ENCODE data around the gene SLC22A15.
A peak's percentile ranks its signal among the peaks of the same experiment; 100 is the strongest.
"Not testable (repeated sequence)": the region's sequence is repeated elsewhere in the genome, so short reads cannot be mapped to it uniquely, and the experiment has no call there.

The SLC22A15 gene

DNA sequence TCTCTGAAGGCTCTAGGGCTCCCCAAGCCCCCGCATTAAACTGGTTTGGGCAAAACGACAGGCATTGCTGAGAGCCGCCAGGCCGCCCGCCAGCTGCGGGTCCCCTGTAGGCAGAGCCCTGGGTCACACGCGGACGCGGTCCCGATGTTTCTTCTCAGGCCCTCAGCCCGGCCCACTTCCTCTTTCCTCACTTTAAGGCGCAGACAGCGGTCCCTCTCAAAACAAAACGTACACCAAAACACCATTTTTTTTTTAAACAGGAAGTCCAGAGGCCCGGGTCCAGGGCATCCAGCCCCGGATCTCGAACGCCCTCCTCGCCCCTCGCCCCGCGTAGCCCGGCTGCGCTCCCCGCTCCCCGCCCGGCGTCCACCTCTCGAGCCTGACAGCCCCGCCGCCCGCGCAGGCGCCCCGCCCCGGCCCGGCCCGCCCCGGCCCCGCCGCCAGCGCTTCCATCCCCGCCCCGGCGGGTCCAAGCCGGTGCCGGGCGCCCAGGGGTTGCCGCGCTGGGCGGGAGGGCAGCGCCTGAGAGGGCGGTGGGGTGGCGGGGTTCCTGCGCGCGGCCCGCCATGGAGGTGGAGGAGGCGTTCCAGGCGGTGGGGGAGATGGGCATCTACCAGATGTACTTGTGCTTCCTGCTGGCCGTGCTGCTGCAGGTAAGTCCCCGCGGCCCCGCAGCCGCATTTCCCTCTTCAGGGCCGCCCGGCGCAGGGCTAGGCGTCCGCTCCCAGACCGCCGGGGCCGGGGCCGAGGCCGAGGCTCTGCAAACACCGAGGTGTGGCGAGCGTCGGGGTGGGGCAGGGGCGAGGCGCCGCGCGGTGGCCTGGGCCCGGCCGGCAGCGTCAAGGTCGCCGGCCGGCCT, at the start of gene SLC22A15:
Gene SLC22A15 (plus strand): TSS at position 452 of the 859 bp plus-strand sequence. CDS start 115 bp downstream, at position 567.
- DNase-seq: peak; percentile 91

DNA sequence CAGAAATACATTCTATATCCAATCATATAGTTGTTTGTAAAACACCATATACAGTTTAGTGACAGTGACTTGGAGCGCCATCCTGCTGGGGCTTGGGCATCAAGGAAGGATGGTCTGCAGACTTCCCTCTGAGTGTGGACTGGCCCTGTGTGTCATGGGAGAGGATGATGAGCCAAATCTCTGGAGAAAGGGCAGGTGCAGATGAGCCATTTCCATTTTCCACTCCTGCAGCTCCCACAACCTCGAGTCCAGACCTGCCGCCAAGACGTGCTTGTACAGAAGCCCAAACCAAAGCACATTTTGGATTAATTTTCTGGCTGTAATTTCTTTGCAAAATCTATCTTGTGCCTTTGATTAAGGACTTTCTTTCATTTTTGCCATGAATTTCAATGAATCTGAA, 48.3 kb upstream of the SLC22A15 start:
- DNase-seq: no peak

DNA sequence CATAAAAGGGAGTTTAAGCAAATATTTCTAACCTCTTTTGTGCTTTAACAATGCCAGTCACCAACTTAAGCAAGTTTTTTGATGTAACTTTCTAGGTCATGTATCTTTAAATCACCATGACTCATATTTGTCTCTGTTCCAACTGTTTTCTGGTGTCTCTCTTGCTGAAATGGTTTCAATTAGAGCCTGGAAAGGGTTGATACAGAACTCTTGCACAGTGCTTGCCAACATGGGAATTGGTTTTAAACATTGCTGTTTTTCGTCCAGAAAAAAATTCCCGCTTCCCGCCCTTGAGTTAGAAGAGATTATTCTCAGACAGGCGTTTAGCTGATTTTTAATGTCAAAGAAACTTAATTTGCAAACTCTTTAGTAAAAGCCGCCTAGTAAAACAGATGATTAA, 46.4 kb upstream of the SLC22A15 start:
- no peak for DNase-seq

DNA sequence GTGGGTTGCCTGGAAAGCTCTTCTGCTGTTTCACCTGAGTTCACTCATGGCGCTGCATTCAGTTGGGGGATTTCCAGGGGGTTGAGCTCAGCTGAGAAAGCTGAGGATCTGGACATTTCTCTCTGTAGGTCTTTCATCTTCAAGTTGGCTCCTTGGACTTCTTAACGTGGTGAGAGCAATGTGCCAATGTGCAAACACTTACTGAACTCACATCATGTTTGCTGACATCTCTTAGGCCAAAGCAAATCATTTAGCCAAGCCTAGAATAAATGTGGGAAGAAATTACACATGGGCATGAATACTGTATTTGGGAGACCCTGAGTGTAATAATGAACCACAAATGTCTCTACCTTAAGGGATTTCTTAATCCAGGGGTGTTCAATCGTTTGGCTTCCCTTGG, 42.7 kb upstream of the SLC22A15 start:
- no peak for DNase-seq

DNA sequence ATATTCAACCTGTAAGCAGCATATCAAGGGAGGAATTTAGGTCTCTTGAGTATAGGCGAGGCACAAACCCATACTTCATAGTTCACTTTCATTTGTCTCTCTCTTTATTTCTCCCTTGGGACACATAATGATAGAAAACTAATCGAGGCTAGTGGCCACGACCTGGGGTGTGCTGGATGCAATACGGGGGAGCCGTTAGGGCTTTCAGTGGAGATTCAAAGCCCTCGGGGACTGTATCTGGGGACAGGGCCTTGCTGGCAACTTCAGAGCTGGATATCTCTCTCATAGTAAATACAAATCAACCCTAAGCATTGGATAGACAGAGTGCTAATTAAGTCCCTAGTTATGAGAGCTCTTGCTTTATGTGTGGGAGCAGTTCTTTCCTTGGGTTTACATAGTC, 36.9 kb upstream of the SLC22A15 start:
- DNase-seq: no peak

DNA sequence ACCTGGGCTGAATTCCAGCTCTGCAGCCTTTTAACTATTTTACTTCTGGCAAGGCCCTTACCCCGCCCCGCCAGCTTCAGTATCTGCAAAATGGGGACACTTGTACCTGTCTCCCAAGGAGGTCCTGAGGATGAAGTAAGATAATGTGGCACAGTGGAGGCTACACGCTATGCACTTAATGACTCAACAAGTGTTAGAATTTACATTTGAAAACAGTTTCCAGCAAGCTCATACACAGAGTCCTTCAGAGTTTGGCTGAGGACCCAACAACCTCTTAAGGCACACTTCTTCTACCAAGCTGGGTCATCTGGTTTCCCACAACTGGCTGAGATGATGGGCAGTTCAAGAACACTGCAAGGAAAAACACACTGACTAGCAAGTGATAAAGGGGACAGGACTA, 30.2 kb upstream of the SLC22A15 start:
- DNase-seq: no peak

DNA sequence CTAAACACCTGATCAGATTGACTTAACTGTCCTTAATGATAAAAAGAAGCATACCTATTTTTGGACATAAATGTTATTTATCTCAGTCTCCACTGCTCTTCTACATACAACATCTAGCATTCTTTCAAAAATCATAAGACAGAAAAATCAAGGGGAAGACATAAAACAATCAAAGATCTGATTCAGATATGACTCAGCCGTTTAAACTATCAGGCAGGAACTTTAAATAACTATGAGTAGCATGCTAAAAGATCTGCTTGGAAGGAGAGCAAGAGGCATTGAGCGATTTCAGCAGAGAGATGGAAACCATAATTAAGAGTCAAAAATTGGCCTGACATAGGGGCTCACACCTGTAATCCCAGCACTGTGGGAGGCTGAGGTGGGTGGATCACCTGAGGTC, 27.2 kb upstream of the SLC22A15 start:
- no peak for DNase-seq

DNA sequence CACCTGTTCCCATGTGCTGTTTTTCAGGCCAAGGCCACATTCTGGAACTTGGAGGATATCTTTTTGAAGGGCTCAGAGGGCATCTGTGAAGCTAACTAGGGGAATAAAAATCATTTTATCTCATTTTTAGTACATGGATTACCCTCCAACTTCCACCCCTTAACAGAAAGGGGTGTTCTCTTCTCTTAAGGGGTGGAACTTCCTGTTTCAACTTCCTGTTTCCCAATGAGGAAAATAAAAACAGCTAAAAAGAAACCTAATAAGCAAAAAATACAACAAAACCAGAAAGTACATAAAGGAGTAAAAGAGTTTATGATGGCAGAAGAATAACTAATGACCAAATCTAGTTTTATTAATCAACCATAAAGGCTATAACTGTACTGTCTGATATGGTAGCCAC, 24.8 kb upstream of the SLC22A15 start:
- peak; percentile 15 for DNase-seq

DNA sequence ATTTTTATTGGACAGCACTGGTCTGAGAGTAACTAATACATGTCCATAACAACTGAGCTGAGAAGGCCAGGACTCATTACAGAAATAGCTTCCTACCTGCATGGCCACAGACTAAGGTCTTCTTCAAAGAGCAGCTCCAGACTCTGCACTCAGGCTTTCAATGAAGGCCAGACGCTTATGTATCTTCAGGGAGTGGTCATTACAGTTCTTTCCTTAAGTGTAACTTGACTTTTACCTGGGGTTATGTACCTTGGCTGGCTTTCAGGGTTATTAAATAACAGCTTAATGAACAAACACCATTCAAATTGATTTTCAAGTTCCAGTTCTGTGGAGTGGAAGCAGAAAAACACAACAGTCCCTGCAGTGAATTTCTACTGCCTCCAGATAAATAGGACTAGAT, 23.8 kb upstream of the SLC22A15 start:
- no peak for DNase-seq

DNA sequence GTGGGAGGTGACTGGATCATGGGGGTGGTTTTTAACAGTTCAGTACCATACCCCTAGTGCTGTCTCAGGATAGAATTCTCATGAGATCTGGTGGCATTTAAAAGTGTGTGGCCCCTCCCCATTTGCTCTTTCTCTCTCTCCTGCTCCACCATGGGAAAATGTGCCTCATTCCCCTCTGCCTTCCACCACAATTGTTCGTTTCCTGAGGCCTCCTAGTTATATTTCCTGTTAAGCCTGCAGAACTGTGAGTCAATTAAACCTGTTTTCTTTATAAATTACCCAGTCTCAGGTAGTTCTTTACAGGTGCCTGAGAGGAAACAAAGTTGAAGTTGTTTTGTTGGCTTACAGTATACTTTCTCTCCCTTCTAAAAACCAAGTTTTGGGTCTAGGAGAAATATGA, 23.1 kb upstream of the SLC22A15 start:
- DNase-seq: no peak

DNA sequence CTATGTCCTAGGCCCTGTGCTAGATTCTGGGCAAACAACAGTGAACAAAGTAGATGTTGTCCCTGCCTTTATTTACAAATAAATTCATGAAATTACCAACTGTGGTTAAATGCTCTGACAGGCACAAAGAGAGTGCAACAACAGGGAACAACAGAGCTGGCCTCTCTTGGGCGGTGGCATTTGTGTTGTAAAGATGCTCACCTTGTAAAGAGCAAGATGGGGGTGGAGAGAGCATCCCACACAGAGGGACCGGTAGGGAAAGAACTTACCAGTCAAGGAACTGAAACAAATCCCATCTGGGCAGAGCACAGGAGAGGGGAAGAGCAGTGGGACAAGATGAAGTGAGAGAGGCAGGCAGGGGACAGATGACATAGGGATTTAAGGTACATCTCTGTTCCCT, 21.6 kb upstream of the SLC22A15 start:
- no peak for DNase-seq

DNA sequence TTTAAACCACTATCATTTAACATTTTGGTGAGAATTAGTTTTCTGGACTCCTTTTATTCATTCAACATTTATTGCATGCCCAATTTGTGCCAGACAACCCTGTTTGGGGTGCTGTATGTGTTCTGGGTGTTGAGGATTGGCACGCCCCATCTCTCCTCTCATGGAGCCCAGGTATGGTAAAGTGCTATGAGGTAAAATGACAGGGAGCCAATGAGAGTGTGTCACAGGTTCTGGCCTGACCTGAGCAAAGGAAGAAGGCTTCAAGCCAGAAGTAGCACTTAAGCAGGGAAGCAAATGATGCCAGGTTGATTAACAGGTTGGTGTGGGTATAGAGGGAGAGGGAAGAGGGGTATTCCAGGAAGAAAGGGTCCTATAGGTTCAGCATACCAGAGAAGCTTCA, 21.1 kb upstream of the SLC22A15 start:
- DNase-seq: no peak

DNA sequence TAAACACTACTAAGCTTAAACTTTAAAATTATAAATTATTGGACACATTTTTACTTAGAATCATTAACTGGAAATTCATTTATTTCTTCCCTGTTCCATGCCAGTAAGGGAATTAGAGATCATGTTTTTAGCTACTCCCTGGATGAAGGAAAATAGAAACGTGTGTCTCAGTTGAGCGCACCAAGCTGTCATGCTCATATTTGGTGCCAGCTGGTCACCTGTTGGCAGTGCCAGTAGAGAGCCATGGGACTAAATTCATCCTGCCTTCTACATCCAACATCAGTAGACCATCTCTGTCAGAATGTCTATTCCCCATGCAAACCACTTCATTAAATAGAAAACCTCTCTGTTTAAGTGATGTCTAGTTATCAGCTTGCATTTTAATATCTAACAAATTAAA, 17.4 kb upstream of the SLC22A15 start:
- no peak for DNase-seq

DNA sequence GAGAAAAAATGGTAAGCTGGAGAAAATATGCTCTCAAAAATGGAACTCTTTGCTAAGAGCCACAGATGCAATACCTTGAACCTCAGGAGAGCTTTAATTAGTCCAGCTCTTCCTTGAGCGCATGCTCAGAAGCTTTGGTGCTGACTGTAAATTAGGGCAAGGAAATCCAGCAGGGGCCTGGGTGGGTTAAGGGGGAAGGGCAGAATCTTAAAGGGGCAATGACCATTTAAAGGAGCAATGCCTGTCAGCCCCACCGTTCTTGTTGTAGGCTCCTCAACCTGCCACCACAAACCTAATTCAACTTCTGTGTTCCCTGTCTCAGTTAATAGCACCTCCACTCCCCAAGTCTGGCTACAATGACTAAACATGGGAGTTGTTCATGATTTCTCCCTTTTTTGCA, 6.8 kb upstream of the SLC22A15 start:
- DNase-seq: no peak

DNA sequence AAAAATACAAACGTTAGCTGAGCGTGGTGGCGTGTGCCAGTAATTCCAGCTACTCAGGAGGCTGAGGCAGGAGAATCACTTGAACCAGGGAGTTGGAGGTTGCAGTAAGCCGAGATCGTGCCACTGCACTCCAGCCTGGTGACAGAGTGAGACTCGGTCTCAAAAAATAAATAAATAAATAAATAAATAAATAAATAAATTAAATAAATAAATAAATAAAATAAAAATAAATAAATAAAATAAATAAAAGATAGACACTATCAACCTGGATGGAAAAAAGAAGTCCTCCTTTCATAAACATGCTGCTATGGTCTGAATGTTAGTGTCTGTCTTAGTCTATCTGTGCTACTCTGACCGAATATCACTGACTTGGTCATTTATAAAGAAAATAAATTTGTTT, 4.5 kb upstream of the SLC22A15 start:
- DNase-seq: not testable (repeated sequence)

DNA sequence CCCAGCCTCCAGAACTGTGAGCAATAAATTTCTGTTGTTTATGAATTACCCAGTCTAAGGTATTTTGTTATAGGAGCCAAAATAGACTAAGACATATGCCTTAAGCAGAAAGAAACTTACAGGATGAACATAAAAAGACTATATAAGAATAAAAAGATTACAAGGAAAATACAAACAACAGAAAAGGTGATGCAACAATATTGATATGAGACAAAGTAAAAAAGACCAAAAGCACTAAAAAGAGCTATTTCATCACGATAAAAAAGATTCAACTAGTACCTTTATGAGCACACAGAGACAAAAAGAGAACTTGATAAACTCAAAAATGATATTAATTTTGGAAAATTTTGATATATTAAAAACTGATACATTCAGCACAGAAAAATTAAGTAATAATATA, 3.2 kb upstream of the SLC22A15 start:
- DNase-seq: no peak

DNA sequence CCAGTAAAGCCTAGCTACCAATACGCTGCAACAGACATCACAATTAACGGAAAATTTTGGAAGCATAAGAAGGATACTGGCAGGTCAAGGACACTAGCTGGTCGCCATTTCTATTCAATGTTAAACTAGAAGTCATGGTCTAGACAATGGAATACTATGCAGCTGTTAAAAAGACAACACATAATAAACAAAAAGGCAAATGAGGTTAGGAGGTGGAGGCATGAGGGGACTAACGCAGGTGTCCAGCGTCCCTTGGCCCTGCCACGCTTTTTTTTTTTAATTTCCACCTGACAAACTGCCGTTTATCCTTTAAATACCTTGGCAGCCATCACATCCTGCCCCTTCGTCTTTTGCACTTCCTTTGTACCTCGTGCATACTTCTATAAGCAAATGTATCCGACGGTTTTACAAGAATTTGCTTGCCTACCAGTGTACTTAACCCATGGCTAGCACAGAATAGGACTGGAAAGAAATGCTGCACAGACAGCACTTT, 698 bp upstream of the SLC22A15 start:
- DNase-seq: no peak

DNA sequence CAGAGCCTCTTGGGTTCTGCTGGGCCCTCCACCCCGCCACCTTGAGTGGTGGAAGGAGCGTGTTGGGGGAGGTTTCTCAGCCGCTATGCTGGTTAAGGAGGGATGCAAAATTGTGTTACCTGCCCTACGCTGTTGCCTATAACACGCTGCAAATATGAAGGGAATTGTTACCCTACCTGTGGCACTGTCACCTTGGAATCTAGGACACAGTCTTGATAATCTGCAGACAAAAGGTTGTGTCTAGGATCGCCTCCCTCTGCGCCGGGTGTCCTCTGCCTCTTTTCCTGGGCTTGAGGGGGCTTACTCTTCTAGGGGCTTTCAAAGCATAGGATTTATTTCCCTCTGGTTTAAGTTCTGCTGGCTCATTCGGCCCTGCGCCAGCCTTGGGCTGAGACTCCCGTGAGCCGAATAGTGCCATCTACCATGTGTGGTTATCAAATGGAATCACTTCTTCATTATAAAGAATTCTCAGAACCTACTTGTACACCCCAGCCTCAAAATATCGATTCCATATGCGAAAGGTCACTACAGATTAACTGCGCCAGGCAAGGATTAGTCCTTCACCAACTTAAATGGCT, 697 bp downstream of the SLC22A15 start:
- DNase-seq: peak; percentile 12

DNA sequence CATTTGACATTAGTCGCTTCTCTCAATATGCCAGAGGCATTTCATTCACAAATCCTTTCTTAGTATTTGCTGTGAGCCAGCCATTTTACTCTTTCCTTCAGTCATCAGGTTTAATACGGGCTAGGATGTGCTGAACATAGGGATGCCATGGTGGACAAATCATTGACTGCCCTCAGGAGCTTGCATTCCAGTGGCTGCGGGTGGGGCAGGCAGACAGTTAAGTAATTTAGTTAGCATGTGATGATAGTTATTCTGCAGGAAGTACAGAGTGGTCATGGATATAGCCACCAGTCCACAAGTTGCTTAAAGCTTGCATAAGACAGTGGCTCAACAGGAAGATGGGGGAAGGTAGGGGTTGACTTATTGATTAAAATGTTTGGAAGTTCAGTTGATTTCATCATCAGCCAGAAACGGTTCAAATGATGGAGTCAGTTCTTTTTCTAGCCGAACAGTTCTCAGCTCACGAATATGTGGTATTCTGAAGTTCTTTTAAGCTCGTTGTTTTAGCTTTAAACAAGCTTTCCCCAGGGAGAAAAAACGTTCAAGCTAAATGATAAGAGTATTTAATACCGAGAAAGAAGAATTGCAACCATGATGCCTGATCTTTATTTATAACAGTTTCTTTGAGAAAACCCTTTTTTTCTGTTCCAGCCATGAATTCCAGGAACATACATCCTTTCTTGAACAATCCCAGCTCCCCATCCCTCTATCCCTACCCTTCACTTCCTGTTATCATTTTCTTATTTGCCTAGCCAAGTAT, 1.4 kb downstream of the SLC22A15 start:
- DNase-seq: peak; percentile 80

DNA sequence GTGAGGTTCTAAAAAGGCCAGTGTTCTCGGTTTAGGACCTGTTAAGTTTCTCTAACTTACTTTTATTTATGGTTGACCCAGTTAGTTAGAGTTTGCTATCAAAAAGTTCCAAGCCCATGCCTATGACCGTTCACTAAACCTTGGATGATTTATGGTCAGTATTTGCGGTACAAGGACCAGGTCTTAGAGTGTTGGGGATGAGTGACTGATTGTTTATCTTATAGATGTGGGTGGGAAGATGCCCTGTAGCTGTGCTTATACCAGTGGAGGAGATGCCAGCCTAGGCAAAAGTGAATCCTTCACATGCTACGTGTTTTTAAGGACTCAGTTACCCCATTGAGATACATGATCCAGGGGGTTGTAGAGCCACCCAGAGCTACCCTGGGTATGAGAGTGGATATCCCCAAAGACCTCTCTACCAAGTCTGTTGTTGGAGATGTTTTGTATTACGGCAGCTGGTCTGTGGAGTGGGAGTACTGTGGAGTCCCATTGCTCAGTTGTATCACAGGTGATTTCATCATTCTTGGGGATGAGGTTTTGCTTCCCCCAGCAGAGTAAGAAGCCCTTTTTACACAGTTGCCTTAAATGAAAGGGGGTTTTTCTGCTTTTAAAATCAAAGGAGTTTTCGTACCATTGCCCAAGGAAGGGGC, 2.1 kb downstream of the SLC22A15 start:
- DNase-seq: peak; percentile 58

DNA sequence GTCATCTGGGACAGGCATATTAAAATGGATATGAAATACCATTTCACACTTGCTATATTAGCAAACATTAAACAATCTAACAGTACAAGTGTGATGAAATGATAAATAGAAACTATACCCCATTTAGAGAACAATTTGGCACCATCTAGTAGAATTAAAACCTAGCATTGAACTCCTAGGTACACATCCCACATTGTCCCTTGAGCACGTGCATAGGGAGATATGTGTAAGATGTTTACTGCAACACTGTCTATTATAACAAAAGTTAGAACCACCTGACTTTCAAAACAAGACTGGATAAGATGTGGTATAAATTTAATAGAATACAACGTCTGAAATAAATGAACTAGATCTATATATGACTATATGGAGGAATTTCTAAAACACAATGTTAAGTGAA, 3.8 kb downstream of the SLC22A15 start:
- no peak for DNase-seq

DNA sequence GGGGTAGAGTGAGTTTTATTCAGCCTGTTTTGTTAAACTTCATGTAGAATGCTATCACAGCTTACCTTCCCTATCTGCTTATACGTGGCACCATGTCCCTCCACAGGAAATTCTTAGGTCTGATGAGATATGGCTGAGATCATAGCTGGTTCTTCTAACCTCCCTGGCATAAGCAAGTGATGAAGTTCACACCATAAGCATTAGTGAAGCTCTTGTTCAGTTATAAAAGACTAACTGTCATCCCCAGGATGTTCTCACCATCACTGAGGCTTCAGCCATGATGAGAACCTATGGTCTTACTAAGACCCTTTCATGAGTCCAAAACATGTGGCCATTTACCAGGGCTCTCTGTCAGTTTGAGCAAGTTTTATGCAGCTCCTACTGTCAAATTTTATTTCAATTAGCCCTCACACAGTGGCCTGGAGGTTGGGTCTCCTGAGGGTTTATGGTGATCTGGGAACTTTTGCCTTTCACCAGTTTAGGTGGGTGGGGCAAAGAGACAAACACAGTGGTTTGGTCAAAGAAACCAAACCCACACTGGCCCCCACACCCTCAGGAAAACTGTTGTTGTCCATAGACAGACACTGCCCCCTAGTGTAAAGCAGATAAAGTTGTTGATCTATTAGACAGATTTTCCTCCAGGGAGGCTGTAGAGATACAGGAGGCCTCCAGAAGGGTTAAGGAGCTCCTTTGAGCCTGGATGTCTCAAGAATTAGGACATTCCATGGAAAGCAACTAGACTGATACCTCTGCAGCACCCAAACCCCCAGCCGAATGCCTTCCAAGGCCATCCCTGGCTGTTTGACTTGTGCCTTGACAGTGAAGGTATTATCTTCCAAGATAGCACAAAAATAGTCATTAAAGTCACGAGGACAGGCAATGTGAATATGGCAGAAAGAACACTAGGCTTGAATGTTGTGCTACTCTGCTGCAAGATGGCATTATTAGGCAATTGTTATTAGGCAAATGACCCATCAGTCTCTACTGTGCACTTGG, 5.0 kb downstream of the SLC22A15 start:
- DNase-seq: peak; percentile 55

Measured in suppressor macrophage treated with lipopolysaccharide for 4 hours (primary cell).